ENCODE results near the gene HFE. TPM values are rescaled to one million over a fixed set of nuclear protein-coding genes. Genes with fewer than 3 reads are reported as not detected.
A peak's percentile ranks its signal among the peaks of the same experiment; 100 is the strongest.
"Not testable (repeated sequence)": the region's sequence is repeated elsewhere in the genome, so short reads cannot be mapped to it uniquely, and the experiment has no call there.

Gene HFE
- total and polyA plus RNA-seq, 8 donors = 1.5 to 8.2 (median 3.7) TPM

GRCh38 chr6:26048590-26048989 lies 38.6 kb upstream of the HFE start:
- WGBS, 5 donors = 74 to 83% (median 78%) methylated on average over 2 of the region's 2 CpGs
- Histone ChIP-seq H3K36me3 (no peaks in the 10 kb centered on the region), H3K27ac (no peak overlapping the region), H3K4me3 (no peak overlapping the region), H3K9me3 (no peaks in the 10 kb centered on the region), H3K4me1 (peaks cover 5 to 21% (median 9%) of the 10 kb centered on the region in 4 donors), H3K27me3 (no peaks in the 10 kb centered on the region)
- DNase-seq = no peak
- intact Hi-C loops (cut with DNase I; ENCODE audit: low total_unique reads) = no loop called here
- TF ChIP-seq, protein P1, sequence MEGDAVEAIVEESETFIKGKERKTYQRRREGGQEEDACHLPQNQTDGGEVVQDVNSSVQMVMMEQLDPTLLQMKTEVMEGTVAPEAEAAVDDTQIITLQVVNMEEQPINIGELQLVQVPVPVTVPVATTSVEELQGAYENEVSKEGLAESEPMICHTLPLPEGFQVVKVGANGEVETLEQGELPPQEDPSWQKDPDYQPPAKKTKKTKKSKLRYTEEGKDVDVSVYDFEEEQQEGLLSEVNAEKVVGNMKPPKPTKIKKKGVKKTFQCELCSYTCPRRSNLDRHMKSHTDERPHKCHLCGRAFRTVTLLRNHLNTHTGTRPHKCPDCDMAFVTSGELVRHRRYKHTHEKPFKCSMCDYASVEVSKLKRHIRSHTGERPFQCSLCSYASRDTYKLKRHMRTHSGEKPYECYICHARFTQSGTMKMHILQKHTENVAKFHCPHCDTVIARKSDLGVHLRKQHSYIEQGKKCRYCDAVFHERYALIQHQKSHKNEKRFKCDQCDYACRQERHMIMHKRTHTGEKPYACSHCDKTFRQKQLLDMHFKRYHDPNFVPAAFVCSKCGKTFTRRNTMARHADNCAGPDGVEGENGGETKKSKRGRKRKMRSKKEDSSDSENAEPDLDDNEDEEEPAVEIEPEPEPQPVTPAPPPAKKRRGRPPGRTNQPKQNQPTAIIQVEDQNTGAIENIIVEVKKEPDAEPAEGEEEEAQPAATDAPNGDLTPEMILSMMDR (IDR thresholded peaks at IDR 0.05) = no peak
- TF ChIP-seq POLR2A (IDR thresholded peaks at IDR 0.05) (no peak), EP300 (IDR thresholded peaks at IDR 0.05) (no peak), POLR2AphosphoS5 (IDR thresholded peaks at IDR 0.05) (no peak)

DNA sequence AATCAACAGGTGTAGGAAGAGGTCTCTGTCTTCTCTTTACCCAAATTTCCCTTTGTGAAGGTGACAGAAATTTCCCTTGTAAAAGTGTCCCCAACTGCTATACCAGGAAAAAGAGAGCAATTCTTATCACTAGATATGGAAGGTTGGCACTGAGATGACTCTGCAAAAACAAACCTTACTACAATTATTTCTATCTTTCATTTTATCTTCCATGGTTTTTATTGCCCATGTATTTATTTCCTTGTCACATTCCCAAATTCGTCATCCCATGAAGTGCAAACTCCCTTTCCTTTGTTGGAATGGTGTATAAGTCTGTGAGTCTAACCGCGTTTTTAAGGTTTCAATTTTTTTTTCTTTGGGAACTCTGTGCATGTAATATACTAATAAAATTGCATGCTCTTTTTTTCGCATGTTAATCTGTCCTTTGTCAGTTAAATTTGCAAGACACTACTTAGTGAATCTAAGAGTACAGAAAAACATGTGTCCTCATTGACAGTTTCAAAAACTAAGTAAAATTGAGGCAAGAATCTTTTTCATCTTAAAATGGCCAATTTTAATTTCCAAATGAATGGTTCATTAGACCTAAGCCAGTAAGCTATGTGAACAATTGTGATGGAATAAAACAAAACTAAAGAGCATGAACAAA lies 35.4 kb upstream of the HFE start:
- H3K27ac ChIP-seq = no peak overlapping the region
- H3K4me1 ChIP-seq = peaks cover 0 to 14% (median 7%) of the 10 kb centered on the region in 4 donors
- H3K9me3 ChIP-seq = no peaks in the 10 kb centered on the region
- no peak for DNase-seq
- no peaks in the 10 kb centered on the region for H3K36me3 ChIP-seq
- H3K27me3 ChIP-seq = no peaks in the 10 kb centered on the region
- intact Hi-C loops (cut with DNase I; ENCODE audit: low total_unique reads) = no loop called here
- TF ChIP-seq EP300 (IDR thresholded peaks at IDR 0.05) (no peak), POLR2AphosphoS5 (IDR thresholded peaks at IDR 0.05) (peak in 1 of 3 donors; percentile 17)
- 66 to 79% (median 70%) methylated on average over 4 of the region's 4 CpGs for WGBS, 5 donors
- H3K4me3 ChIP-seq = no peak overlapping the region

GRCh38 chr6:26052762-26053250 lies 34.4 kb upstream of the HFE start:
- H3K4me3 ChIP-seq; H3K36me3 ChIP-seq; H3K27ac ChIP-seq; DNase-seq; H3K9me3 ChIP-seq; H3K27me3 ChIP-seq; intact Hi-C loops (cut with DNase I; ENCODE audit: low total_unique reads): not testable (repeated sequence)
- peaks cover 0 to 19% (median 7%) of the 10 kb centered on the region in 4 donors for H3K4me1 ChIP-seq
- WGBS, 5 donors = 94 to 99% (median 96%) methylated on average over 18 of the region's 18 CpGs

DNA sequence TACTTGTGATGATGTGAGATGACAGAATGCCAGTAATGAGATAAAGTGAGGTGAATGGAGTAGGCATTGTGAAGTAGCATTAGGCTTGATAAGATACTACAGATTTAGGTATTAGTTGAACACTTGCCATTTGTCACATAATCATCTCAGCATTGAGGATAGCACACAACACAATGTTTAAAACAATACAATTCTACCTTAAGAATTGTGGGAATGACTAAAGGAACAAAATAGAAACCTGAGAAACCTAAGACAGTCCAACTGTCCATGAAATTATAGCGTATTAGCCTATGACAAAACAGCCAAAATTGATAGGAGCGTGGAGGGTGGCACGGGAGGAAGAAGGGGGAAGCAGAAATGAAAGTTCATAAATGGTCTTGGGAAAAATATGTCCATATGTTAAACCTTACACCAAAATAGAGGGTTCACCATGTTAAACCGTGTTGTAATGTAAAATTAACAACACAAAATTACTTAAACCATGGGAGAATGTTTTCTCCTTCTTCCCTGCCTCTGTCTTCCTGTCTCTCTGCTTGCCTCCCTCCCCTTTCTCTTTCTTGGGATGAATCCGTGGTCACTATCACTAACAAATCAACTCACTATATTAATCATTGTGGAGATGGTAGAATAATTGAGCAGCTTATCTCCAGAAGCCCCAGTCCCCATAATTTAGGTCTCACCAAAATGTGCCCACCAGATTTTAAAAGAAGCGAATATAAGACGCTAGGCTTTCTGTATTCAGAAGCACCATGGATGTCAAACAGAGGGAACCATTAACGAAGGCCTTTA lies 33.0 kb upstream of the HFE start:
- Histone ChIP-seq H3K36me3 (no peaks in the 10 kb centered on the region), H3K4me3 (peak overlapping the region; percentile 51 to 69 (median 58)), H3K27ac (peak overlapping the region; percentile 92 to 98 (median 96)), H3K4me1 (peaks cover 0 to 19% (median 7%) of the 10 kb centered on the region in 4 donors), H3K9me3 (no peaks in the 10 kb centered on the region), H3K27me3 (no peaks in the 10 kb centered on the region)
- intact Hi-C loops (cut with DNase I; ENCODE audit: low total_unique reads) = no loop called here
- DNase-seq = no peak
- no peak for TF ChIP-seq POLR2AphosphoS5 (IDR thresholded peaks at IDR 0.05)
- no peak for TF ChIP-seq POLR2A (IDR thresholded peaks at IDR 0.05)
- TF ChIP-seq EP300 (IDR thresholded peaks at IDR 0.05) = no peak
- TF ChIP-seq, protein P1 (IDR thresholded peaks at IDR 0.05) = no peak
- 14 to 20% (median 15%) methylated on average over 8 of the region's 8 CpGs for WGBS, 5 donors

- peaks cover 0 to 19% (median 7%) of the 10 kb centered on the region in 4 donors for H3K4me1 ChIP-seq
- H3K27ac ChIP-seq = peak overlapping the region; percentile 92 to 98 (median 96)
- H3K4me3 ChIP-seq = peak overlapping the region; percentile 51 to 69 (median 58)
- 0 to 1% (median 0%) methylated on average over 31 of the region's 31 CpGs for WGBS, 5 donors
- TF ChIP-seq POLR2A (IDR thresholded peaks at IDR 0.05) (peak in 1 of 4 donors; percentile 74), POLR2AphosphoS5 (IDR thresholded peaks at IDR 0.05) (peak; percentile 23 to 90 (median 79)), EP300 (IDR thresholded peaks at IDR 0.05) (no peak)
- TF ChIP-seq, protein P1 (IDR thresholded peaks at IDR 0.05) = peak in 1 of 7 experiments; percentile 25
- peak; percentile 87 to 97 for DNase-seq
- intact Hi-C loops (cut with DNase I; ENCODE audit: low total_unique reads) = no loop called here
- no peaks in the 10 kb centered on the region for H3K9me3 ChIP-seq
- no peaks in the 10 kb centered on the region for H3K36me3 ChIP-seq
- H3K27me3 ChIP-seq = no peaks in the 10 kb centered on the region
Measured at GRCh38 chr6:26054781-26055718, 32.2 kb upstream of the HFE start.
